ENCODE data around the gene ITIH1. TPM values are rescaled to one million over a fixed set of nuclear protein-coding genes. Genes with fewer than 3 reads are reported as not detected.

The ITIH1 gene
- total RNA-seq, 4 donors from 2014 or later: 0.34 to 1.5 TPM; not detected in 2

GRCh38 chr3:52820736-52821135 is 43.3 kb downstream of the ITIH1 start:
- TF ChIP-seq, protein P1, sequence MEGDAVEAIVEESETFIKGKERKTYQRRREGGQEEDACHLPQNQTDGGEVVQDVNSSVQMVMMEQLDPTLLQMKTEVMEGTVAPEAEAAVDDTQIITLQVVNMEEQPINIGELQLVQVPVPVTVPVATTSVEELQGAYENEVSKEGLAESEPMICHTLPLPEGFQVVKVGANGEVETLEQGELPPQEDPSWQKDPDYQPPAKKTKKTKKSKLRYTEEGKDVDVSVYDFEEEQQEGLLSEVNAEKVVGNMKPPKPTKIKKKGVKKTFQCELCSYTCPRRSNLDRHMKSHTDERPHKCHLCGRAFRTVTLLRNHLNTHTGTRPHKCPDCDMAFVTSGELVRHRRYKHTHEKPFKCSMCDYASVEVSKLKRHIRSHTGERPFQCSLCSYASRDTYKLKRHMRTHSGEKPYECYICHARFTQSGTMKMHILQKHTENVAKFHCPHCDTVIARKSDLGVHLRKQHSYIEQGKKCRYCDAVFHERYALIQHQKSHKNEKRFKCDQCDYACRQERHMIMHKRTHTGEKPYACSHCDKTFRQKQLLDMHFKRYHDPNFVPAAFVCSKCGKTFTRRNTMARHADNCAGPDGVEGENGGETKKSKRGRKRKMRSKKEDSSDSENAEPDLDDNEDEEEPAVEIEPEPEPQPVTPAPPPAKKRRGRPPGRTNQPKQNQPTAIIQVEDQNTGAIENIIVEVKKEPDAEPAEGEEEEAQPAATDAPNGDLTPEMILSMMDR (IDR thresholded peaks at IDR 0.05; ENCODE audit: low read depth): no peak

- TF ChIP-seq, protein P1 (IDR thresholded peaks at IDR 0.05; ENCODE audit: low read depth): no peak
Observed at GRCh38 chr3:52822363-52822762, 45.0 kb downstream of the ITIH1 start.

- TF ChIP-seq, protein P1 (IDR thresholded peaks at IDR 0.05; ENCODE audit: low read depth): no peak
Observed at GRCh38 chr3:52824037-52824436, 46.6 kb downstream of the ITIH1 start.

- TF ChIP-seq, protein P1 (IDR thresholded peaks at IDR 0.05; ENCODE audit: low read depth): no peak
Observed at GRCh38 chr3:52827441-52827840, 50.0 kb downstream of the ITIH1 start.

DNA sequence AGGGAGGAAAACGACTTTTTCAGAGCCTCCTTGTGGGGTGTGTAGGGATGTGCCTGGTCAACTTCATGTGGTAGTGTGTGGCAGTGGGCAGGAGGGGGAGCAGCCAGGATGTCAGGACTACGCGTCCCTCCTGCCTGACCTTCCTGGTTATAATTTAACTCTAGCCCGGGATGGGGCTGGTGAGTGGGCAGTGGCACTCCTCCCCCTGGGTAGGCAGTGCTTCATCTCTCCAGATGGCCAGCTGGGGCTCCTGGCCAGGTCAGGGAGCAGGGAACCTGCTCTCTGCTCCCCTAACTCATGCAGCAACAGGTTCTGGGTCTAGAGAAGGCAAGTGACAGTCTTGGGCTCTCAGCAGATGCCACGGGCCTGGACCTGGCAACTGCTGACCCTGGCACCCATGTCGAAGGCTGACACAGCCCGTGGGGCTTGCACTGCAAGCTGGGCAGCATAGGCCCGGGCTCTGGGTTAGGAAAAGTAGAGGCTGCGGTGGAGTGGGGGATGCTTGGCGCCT is 50.5 kb downstream of the ITIH1 start:
- TF ChIP-seq, protein P1 (IDR thresholded peaks at IDR 0.05; ENCODE audit: low read depth): no peak

- TF ChIP-seq, protein P1 (IDR thresholded peaks at IDR 0.05; ENCODE audit: low read depth): no peak
Observed at GRCh38 chr3:52829482-52829881, 52.1 kb downstream of the ITIH1 start.

- TF ChIP-seq, protein P1 (IDR thresholded peaks at IDR 0.05; ENCODE audit: low read depth): no peak
Observed at GRCh38 chr3:52829906-52830463, 52.6 kb downstream of the ITIH1 start.

Data from subcutaneous adipose tissue (tissue), 4 donors.